GM23248 (cell line): Measurements from ENCODE around the gene RSPH1.

Experiments used
- EZH2 ChIP-seq: fragments of 200-600 bp; sonication (generic); IDR thresholded peaks from 2 replicates; pipeline ENCODE4 v1.6.1; 2018; ENCODE audit warnings: antibody characterized with exemption, mild to moderate bottlenecking; ENCODE audit not compliant: insufficient read depth, poor library complexity, severe bottlenecking
- EZH2phosphoT487 ChIP-seq: fragments of 200-600 bp; sonication (generic); IDR thresholded peaks from 2 replicates; pipeline ENCODE4 v1.6.1; 2018; ENCODE audit warnings: antibody characterized with exemption, moderate library complexity, mild to moderate bottlenecking, low read depth; ENCODE audit not compliant: insufficient read depth

DNA sequence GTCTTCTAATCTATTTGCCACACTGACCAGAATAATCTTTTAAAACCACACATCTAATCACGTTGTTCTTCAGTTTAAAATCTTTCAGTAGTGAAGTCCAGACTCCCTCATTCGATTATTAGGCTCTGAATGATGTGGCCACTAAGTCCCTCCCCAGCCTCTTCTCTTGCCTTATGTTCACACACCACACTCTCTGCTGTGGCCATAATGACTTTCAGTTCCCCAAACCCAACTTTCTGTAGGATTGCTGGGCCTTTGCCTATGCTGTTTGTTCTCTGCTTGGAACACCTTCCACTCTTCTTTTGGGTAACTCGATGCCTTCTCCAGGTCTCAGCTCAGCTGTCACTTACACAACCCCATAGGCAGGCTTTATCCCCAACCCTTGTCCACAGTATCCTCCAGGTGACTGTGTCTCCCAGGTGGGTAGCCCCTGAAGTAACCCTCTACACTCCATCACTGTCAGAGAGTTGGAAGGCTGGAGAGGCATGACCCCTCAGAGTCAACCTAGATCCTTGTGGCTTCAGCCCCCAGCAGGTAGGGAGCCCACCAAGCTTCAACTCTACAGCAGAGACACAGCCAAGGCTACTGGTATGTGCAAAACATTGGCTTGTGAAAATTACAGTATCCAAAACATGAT is 9.2 kb upstream of the RSPH1 start:
- TF ChIP-seq EZH2 (no peak), EZH2phosphoT487 (no peak)
